Stimulated activated CD4-positive, alpha-beta T cell treated with anti-CD3 and anti-CD28 coated beads, Interleukin-4, amount 100 ng/mL, for 1 hour (primary cell): ENCODE data around the gene WASF2.
"Not testable (repeated sequence)": the region's sequence is repeated elsewhere in the genome, so short reads cannot be mapped to it uniquely, and the experiment has no call there.

ENCODE experiments used
- DNase-seq: peaks from one replicate; pipeline ENCODE4 v3.0.0-alpha.2; 2020

WASF2 gene

DNA sequence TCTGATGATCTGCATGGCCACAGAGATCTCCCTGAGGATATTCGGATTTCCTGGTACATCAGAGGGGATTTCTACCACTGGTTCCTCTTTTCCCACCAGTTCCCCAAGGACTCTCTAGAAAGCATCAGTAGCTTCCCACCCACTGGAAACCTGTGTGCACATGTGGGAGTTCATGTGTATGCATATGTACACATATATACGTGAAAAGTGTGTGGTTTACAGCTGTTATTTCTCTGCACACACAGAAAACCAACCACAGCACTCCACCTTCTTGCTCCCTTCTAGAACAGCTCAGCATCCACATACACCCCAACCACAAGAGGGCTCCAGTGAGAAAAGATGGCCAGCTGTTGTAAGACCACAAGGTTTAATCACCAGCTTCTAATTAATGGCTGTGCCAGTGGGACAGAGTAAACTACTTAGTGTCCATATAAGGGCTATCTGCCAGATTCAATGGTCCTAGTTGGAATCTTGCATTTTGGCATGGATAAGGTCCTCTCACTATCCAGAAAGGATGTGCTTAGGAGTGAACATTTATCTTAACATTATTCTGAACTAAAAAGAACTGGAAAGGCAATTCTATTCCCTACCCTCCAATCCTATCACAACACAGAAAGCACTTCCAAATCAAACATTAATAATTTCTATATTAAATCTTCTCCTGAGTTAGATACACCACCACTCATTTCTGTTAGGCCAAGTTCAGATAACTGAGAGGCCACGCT, 73.4 kb downstream of the WASF2 start:
- peak; percentile 38 for DNase-seq

DNA sequence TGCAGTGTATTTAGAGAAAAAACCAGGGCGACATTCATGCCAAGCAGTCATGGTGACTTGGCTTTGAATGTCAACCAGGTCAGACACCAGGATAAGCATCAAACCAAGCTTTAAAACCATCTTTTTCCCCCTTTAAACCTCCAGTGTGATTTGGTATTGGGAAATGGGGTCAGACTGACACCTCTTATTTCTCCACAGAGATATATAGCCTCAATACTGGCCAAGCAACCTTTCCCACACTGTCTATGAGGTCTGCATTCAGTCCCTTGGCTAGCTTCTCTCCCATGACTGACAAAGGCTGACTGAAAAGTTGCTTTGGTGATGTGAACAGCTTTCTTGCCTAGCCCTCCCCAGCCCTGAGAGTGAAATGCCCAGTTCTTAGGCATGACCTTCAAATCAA, 75.9 kb downstream of the WASF2 start:
- no peak for DNase-seq

DNA sequence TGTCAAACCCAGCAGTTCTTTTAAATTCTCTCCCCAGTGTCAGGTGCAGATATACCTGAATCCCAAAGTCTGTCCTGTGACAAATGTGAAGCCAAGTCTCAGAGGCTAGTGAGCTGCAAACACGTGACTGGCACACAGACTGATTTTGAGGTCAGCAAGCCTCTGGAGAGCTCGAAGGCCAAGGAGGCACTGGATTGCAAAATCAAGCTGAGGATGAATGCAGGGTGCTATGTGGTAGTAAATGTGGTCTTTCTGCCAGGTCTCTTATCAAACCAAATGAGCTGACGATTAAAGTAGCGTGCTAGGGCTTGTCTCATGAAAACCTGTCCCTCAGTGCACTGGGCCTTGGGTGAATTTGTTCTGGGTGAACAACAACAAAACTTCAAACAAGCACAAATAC, 77.0 kb downstream of the WASF2 start:
- DNase-seq, result no peak

DNA sequence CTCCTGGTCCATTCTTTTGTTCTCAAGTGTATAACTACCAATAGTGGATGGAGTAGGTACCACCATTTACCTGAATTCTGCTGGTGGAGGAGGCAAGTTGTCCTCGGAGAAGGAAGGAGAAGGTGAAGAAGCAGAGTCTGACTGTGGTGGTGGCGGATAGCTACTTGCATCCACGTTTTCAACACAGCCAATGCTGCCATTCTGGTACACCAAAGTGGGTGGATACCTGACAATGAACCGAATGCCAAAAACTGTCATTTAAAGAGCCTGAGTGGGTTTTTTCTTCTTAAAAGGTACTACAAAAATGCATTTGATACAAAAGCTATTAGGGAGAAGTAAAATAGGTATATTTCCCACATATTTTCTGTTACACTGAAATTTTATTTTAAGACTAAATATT, 77.5 kb downstream of the WASF2 start:
- no peak for DNase-seq

DNA sequence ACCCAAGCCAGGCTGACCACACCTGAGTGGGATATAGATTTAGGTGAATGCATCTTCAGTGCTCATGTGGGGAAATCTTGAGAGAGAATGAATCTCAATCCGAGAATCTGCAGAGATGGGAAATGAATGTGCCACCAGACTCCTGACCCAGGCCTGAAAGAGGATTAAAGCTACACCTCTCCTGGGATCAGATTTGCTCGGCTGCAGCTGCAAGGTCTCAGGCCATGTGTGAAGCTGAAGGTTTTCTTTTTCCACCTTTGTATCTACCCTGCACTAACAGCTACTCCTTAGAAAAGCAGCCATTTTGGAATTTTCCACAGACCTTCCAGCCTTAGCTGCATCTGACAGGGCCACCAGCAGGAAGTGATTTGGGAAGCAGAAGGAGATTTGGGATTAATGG, 79.3 kb downstream of the WASF2 start:
- DNase-seq, result no peak

DNA sequence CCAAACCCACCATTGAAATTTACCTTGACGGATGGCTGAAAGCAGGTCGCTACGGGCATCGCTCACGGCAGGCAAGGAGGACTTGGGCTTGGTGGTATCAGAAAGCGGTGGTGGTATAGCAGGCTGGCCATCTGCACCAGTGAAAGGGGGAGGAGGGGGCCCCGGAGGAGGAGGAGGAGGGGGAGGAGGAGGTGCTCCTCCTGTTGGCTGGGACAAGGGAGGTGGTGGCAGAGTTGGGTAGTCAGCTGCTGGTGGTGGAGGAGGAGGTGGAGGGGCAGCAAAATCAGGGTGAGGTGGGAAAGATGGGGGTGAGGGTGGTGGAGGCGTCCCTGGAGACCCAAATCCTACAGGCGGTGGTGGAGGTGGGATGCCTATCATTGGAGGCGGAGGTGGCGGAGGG, 80.3 kb downstream of the WASF2 start:
- no peak for DNase-seq

DNA sequence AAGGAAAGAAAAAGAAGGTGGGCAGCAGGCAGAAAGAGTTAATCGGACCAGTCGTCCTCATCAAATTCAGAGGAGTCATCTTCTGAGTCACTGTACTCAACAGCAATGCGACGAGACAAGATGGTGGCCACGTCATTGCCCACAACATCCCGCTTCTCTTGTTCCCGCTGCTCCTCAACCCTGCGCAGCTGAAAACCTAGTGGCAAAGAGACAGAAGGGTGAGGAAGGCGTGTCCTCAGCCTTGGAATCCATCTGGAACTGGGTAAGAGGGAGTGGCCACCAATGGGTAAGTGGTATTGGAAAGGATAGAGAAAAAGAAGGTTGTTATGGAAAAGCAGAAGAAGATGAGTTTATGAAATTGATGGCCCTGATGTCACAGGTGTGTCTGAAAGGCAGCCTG, 81.8 kb downstream of the WASF2 start:
- no peak for DNase-seq

DNA sequence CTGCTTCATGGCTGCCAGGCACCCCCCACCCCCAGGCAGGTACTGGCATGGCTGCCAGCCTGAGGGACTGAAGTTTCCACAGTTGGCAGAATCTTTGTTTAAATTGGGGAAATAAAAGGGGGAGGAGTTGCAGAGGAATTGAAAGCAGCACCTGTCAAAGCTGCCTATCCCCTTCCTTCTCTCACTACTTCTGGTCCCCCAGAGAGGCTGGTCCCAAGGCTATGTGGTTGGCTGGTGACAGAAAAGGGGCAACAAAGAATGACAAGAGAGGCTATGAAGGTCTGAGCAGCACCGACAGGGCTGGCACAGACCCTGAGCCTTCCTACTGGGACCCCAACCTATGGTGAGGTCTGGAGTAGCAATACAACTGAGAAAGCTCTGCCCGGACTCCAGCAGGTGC, 83.2 kb downstream of the WASF2 start:
- not testable (repeated sequence) for DNase-seq

DNA sequence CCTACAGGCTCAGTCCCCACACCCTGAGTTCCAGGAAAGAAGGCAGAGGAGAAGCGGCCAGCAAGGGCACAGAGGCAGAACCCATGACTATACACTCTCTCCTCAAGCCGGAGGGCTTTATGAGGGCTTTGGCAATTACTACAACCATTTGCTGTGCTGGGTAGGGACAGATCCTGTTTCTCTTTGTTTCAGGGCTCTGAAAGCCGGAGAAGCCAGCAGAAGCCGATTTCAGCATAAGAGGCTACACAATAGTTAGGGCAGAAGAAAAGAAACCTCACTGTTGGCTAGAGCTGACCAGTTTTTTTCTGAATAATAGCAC, 83.6 kb downstream of the WASF2 start:
- DNase-seq, result no peak

DNA sequence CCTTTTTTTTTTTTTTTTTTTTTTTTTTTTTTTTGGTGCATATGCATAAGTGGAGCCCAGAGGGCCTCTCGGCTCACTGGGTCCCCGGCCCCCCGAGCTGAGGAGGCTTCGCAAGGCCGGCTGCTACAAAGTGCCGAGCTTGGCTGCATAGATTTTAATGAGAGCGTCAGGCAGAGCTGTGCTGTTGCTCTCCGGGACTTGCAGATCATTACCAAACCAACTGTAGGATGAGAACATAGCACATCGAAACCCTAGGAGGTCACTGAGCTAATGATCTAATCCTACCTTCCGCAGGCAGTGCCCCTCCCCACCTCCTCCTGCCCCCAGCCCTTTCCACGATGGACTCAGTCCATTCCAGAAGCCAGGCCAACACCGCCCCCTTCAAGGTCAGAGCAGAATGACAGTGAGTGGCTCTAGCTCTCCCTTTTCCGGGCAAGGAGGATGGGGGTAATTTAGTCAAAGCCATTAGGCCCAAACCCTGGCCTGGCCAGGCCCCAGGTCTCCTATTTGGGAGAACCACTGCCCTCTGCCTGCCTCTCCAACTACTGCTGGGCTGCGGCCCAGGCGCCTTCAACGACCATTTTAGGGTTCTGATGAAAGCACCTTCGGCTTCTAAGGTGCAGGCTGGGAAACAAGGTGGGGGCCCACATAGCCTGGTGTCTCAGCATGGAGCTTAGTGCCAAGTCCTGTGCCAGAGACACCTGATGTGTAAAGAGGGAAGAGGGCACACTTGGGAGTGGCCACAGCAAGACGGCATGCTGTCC, 84.2 kb downstream of the WASF2 start:
- not testable (repeated sequence) for DNase-seq

DNA sequence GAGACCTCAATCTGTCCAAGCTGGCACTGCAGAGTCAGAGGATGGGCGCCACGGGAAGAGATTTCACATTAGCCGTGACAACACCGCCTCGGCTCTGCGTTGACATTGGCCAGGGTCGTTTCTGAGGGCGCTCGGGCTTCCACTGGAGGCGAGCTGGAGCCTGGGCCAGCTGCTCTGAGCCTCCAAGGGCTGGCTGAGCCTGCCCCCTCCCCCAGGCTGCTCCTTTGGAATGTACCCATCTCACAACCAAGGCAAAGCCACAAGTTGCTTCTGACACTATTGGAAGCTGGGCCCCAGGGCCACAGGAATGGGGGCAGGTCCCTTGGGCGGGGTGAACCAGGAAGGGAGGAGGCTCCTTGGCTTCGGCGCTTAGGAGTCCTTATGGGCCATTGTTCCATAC, 84.9 kb downstream of the WASF2 start:
- no peak for DNase-seq

DNA sequence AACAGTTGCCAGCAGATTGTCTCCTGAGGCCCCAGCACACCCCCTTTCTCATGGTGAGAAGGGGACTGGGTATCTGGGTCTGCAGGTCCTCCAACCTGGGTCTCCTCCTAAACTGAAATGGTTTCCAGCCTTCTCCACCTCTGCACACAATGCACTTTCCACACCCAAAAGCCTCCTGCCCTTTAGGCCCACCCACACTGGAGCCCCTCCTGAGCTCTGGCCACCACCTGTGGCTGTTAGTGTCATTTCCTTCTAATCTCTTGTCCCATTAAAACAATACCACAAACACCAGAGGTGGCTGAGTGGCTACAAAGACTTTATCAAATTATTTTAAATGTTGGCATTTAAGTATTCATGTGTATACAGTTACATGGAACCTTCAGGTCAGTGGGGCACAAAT, 86.0 kb downstream of the WASF2 start:
- no peak for DNase-seq

DNA sequence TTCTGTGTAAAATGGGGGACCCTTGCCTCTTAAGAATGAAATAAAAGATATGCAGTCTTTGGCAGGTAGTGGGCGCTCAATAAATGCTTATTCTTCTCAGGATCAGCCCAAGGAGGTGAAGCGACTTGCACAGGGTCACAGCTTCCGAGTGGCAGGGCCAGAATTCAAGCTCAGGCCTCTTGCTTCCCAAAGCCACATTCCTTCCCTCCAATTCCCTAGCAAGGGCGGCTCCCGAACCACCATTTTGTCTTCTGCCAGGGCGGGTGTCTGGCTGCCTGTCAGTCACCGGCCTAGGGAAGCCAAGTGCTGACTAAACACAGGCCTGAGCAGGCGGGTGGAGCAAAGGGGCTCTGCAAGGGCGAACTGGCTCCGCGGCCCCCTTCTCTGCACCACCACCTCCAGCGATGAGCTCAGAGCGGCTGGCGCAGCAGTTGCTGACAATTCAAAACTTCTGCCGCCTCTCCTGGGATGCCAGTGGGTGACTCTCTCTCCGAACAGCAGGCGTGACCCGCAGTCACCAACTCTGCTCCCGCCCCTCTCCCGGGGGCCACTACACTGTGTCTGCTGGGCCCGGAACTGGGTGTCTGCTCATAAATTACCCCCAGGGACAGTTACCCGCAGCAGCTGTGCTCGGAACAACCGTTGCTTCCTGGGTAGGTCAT, 86.8 kb downstream of the WASF2 start:
- DNase-seq, result peak; percentile 25

DNA sequence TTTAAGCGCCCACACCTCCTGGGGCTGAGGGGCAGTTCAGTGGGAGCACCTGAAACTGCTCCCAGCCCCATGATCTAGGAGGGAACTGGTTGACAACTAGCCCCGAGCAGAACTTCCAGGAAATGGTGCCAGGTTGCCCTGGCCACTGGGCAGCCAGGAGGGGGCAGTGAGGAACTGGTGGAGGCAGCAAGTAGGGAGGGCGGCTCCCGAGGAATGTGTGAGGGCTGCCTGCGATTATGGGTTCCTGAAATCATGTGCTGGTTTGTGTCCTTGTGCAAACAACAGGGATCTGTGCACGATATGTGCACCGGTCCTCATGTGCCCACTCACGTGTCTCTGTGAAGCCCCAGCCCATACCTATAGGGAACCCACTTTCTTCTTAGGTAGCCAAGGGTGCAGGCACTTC, 87.6 kb downstream of the WASF2 start:
- DNase-seq, result peak; percentile 22

DNA sequence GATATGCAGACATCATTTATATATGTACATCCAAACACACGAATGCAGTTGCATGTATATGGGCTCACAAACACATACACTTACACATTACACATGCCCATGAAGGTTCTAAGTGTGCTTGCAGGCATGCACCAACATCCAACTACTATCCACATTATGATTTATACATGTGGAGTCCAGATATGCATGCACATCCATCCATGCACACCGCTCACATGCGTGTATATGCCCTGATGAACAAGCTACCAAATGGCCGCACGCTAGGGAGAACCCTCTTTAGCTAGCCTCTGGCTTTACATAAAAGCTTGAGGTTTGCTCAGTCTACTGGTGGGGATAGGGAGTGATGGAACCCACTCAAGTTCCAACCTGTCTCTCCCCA, 89.0 kb downstream of the WASF2 start:
- no peak for DNase-seq

DNA sequence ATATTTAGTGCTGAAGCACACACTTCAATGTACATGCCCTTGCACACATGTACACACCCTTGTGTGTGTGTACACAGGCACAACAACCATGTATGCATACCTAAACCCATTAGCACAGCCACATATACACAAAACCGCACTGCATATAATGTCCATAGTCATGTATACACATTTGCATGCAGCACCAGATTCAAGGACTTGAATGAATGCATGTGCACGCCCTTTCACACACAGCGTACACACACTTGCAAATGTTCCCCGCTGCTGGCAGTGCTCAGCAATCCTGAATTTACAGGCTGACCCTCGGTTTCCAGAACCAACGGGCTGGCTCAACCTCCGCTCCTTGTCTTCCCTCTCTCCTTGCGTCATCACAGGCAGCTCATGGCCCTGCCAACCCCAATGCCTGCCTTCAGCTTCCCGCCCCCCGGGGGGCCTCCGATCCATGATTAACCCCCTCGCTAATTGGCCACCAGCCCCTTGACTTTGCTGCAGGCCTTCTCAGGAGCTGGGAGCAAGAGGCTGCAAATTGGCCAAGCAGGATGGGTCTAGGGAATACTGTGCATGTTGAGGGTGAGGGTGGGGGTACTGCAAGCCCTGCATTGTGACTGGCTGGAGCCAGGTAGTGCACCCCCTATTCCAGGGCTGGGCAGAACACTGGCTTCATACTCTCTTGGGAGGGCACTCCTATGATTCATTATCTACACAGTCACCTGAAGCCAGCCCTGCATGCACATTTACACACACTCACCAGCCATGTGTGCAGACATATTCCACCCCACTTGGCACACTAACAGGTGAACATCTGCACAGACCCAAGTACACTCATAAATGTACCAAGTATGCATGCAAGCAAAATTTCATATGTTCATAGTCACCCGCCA, 89.6 kb downstream of the WASF2 start:
- DNase-seq, result no peak

DNA sequence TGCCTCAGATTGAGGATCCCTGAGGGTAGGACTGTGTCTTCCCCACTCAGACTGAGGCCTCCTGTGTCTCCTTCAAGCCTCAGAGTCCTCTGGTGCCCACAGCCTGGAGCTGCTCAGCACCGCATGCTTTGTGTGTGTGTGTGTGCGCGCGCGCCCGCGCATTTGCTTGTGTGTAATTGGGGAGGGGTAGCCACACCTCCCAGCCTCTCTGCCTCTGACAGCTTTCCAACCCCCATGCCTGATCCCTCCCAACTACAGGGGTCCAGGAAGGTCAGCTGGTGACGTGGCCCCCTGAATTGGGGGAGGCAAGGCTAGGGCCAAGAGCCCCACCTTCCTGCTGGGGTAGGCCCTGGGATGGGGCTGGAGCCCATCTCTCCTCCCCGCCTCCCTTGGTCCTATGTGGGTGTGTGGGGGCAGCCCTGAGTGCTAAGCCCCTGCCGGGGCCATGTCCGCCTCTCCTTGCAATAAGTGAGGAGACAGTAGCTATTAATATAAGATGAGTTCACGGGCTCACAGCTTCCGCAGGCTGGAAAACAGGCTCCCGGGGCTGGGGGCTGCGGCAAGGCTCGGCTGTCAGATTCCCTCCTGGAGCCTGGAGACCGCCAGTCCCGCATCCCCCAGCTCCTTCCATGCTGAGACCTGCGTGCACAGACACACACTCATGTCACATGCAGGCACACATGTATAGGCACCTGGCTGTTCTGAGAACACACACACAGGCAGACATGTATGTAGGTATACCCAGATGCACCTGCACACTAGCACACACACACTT, 90.5 kb downstream of the WASF2 start:
- DNase-seq, result no peak

DNA sequence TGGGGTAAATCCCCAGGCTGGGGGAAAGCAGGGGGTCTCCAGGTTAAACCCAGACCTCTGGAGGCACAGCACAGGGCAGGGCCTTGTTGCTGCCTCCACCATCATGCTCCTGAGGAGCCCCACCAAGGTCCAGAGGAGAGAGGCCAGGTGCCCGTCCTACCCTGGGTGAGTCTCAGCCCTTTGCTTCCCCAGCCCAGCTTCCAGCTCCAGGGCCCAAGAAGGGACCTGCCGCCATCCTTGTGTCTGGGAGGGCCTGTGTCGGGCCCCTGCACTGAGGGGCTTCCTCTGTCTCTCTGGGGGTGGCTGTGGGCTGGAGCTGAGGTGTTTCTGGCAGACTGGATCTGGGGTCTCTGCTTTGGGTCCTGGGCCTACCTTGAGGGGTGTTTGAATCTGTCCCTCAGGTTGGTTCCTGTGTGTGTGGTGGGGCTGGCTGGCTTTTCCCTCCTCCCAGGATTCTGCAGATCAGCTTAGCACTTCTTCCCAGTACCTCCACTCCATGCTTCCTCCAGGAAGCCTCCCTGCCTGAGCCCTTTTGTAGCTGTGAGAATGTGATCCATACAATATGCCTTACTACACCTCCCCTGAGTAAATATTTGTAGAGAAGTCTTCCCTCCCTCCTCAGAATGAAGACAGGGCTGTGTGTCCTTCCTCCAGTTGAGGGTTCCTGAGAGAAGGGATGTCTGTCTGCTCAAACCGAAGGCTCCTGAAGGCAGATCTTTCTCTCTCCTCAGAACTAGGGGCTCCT, 91.4 kb downstream of the WASF2 start:
- no peak for DNase-seq

DNA sequence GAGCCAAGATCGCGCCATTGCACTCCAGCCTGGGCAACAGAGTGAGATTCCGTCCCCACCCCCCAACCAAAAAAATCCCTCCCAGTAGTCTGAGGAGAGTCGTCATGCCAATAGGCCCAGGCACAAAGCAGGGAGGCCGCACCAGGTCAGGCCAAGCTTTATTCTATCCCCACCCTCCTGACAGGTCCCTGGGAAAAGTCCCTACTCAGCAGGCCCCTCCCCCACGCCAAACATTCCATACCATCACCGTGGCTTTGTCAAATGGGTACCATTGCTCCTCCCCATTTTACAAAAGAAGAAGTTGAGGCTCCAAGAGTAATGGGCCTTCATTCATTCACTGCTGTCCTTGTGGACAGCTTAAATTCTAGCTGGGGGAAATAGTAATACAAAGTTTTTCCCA, 92.2 kb downstream of the WASF2 start:
- DNase-seq, result no peak

DNA sequence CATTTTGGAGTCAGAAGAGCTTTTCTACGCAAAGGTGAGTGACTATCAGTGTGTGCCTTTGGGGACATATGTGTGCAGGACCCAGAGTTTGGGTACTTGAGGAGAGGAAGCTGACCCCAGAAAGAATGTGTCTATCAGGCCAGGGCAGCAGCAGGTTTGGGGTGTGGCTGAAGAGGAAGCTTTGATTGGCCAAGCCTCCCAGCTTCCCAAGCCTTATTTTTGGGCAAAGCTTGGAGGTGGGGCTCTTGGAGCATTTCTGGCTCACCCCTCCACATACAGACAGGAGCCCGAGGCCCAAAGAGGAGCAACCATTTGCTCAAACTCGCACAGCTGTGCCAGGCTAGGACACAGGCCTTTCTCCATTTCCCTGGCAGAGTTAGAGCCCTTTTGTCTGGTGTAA, 92.9 kb downstream of the WASF2 start:
- DNase-seq, result no peak

DNA sequence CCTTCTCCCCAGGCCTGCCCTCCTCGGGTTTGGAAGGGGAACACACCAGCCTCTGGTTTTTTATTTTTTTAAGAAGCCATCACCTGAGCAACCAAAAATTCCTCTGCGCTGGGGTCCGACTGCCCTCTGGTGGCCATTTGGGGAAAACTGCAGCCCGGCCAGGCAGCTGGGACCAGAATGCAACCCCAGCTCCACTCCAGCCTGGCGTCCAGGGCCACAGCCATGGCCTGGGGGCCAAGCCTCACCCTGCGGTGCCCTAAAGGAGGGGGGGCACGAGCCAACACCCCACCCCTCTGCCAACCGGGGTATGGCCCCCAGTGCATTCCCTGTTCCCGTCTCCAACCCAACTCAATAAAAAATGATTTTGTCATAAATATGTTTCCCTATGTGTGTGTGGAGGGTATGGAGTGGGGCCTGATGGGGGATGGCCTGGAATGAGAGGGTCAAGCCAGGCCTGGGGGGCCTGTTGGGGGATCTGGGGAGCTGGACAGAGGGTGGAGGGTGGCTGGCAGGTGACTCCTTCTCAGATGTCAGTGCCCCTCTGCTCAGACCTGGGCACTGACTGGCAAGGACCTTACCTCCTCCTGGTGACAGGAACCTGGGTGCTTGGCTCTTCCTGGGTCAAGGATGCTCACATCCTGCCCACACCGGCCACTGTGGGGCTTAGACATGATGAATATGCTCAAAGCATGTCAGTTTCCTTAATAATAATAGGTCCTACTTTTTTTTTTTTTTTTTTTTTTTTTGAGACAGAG, 94.3 kb downstream of the WASF2 start:
- DNase-seq, result peak; percentile 77
